HepG2 (cell line): ENCODE results near the gene TUBAL3. TPM values are rescaled to one million over a fixed set of nuclear protein-coding genes. Genes with fewer than 3 reads are reported as not detected.
A peak's percentile ranks its signal among the peaks of the same experiment; 100 is the strongest.

Experiments used
- ATAC-seq: fragments of 200-7000 bp; cut with Tn5 transposase; 3 replicates; pipeline ENCODE4 v1.9.1; 2020; ENCODE audit warnings: mild to moderate bottlenecking, moderate library complexity
- BruUV-seq: library from RNA; stranded (reverse); fragments of 400-500 nt; replicated peaks from 2 replicates; lab custom pipeline; 2021; lab: Mats Ljungman, UMichigan
- CTCF ChIA-PET: fragments of 300-600 bp; formaldehyde crosslinking; extraction: SDS; loops from one replicate; lab custom pipeline; 2021; ENCODE audit warnings: low total read pairs, inconsistent platforms, low intra/inter-chr PET ratio; lab: Yijun Ruan, JAX
- POLR2A ChIA-PET: fragments of 350-600 bp; sonication (Branson Sonifier 250); formaldehyde crosslinking; loops from one replicate; lab custom pipeline; 2020; ENCODE audit warnings: antibody characterized with exemption, inconsistent platforms; lab: Yijun Ruan, JAX
- DNase-seq: peaks from one replicate; pipeline ENCODE4 v3.0.0-alpha.2; 2015; ENCODE audit warnings: low spot score
- FAIRE-seq: peaks from 3 replicates; lab custom pipeline; 2011; peaks lifted over from hg19 to GRCh38; lab: Jason Lieb, UNC
- H2AFZ ChIP-seq: one replicate; pipeline ENCODE4 v1.6.1; 2011; ENCODE audit warnings: low read length, inconsistent platforms
- H3K27ac ChIP-seq: fragments of 300-600 bp; 3 replicates; pipeline ENCODE4 v1.8.0; 2011; ENCODE audit warnings: mixed run types, mild to moderate bottlenecking, mixed read lengths, low read length, inconsistent platforms; ENCODE audit not compliant: insufficient read depth; ENCODE audit errors: extremely low read length
- H3K27me3 ChIP-seq, 2 experiments: fragments of 200-600 bp in 1 of 2; 2 replicates in 1 of 2; 3 replicates in 1 of 2; pipeline versions ENCODE4 v1.6.0 to v1.8.0; 2011; ENCODE audit warnings: low read length in 2 of 2, mild to moderate bottlenecking in 2 of 2, moderate library complexity in 2 of 2, inconsistent platforms in 1 of 2; ENCODE audit not compliant: insufficient read depth in 2 of 2, control insufficient read depth in 1 of 2
- H3K36me3 ChIP-seq, 2 experiments: fragments of 200-600 bp in 1 of 2; replicated peaks in 1 of 2; 2 replicates in 1 of 2; 3 replicates in 1 of 2; pipeline versions ENCODE4 v1.5.1 to v1.8.0; 2011; ENCODE audit warnings: low read length in 2 of 2, inconsistent platforms in 1 of 2; ENCODE audit not compliant: insufficient read depth in 2 of 2, control insufficient read depth in 1 of 2
- H3K4me1 ChIP-seq: 2 replicates; pipeline ENCODE4 v1.5.1; 2012; ENCODE audit warnings: low read length, inconsistent platforms; ENCODE audit not compliant: insufficient read depth
- H3K4me2 ChIP-seq: 2 replicates; pipeline ENCODE4 v1.6.0; 2011; ENCODE audit warnings: low read depth, low read length, inconsistent platforms
- H3K4me3 ChIP-seq, 3 experiments: fragments of 200-600 bp in 1 of 3; sonication (generic), shearing (Covaris generic) in 1 of 3; replicated peaks in 1 of 3; 2 replicates each; pipeline ENCODE4 v1.5.1; 2011 to 2016; ENCODE audit warnings: low read length in 3 of 3, inconsistent platforms in 2 of 3, low read depth in 2 of 3, mild to moderate bottlenecking in 2 of 3, control low read depth in 1 of 3, mixed read lengths in 1 of 3; ENCODE audit not compliant: insufficient read depth in 1 of 3
- H3K79me2 ChIP-seq: one replicate; pipeline ENCODE4 v1.6.1; 2011; ENCODE audit warnings: low read length, inconsistent platforms; ENCODE audit not compliant: insufficient read depth
- H3K9ac ChIP-seq: 2 replicates; pipeline ENCODE4 v1.6.0; 2011; ENCODE audit warnings: mild to moderate bottlenecking, low read depth, low read length, inconsistent platforms; ENCODE audit not compliant: insufficient read depth
- H3K9me3 ChIP-seq: 2 replicates; pipeline ENCODE4 v1.5.1; 2012; ENCODE audit warnings: mild to moderate bottlenecking, low read length
- H4K20me1 ChIP-seq: 2 replicates; pipeline ENCODE4 v1.6.0; 2011; ENCODE audit warnings: inconsistent platforms, mild to moderate bottlenecking, low read length, moderate library complexity; ENCODE audit not compliant: insufficient read depth
- DR1 ChIP-seq: sonication (generic); formaldehyde crosslinking; IDR thresholded peaks from 2 replicates; pipeline ENCODE4 v1.8.0; 2021; ENCODE audit warnings: mild to moderate bottlenecking, missing genetic modification reagents, inconsistent platforms
- RXRA ChIP-seq: sonication (generic); formaldehyde crosslinking; IDR thresholded peaks from 2 replicates; pipeline ENCODE4 v1.5.1; 2020; ENCODE audit warnings: missing genetic modification reagents
- ZNF225 ChIP-seq: sonication (generic); formaldehyde crosslinking; IDR thresholded peaks from 2 replicates; pipeline ENCODE4 v1.4.0; 2020; ENCODE audit warnings: mild to moderate bottlenecking, missing genetic modification reagents
- ZSCAN25 ChIP-seq: sonication (generic); formaldehyde crosslinking; IDR thresholded peaks from 2 replicates; pipeline ENCODE4 v1.8.0; 2022; ENCODE audit warnings: mild to moderate bottlenecking, missing genetic modification reagents
- WGBS: methylation state at CpG from one replicate; pipeline ENCODE4 v1.1.6; 2017; ENCODE audit warnings: low lambda C conversion rate; 5-methylcytosine and 5-hydroxymethylcytosine counted together
- in situ Hi-C: cut with HindIII; loops from 2 replicates; pipeline ENCODE4 v1.10.0; 2017; ENCODE audit warnings: low pct_unique_long_range_greater_than_20kb; ENCODE audit not compliant: extremely low pct_ligation_motif_present
- intact Hi-C: fragments of 100-400 bp; cut with micrococcal nuclease; formaldehyde crosslinking; loops from one replicate; pipeline ENCODE4 v1.10.0; 2022; ENCODE audit not compliant: unreplicated experiment
- polyA plus RNA-seq, 8 experiments: library from polyadenylated mRNA; depleted of rRNA in 3 of 8; stranded (reverse) in 7 of 8; unstranded in 1 of 8; fragments of >200 nt; fragmentation: Illumina TruSeq in 4 of 8; extraction: Trizol in 4 of 8; gene quantifications; 2 replicates each; pipeline versions ENCODE4 v1.2.1 to v1.2.3, GENCODE V29; 2011 to 2016; ENCODE audit warnings: low read depth in 4 of 8, missing spikeins in 1 of 8, mixed read lengths in 1 of 8; ENCODE audit not compliant: insufficient read depth in 1 of 8
- total RNA-seq, 5 experiments: library from RNA; depleted of rRNA; stranded (reverse); fragments of >200 nt; fragmentation: Illumina TruSeq; extraction: Trizol; gene quantifications; 2 replicates each; pipeline ENCODE4 v1.2.3, GENCODE V29; 2016; ENCODE audit warnings: low read depth in 1 of 5

The TUBAL3 gene
- total and polyA plus RNA-seq, 2 of the 13 experiments (the other 11 are each of a cell fraction or from before 2014, with no cell fraction given) = 0.07 to 0.26 TPM

GRCh38 chr10:5402798-5403197, 1.8 kb downstream of the TUBAL3 start:
- Histone ChIP-seq H3K4me1 (0 out of 2 replicates have a peak, but pooled peaks cover 9% of the 10 kb centered on the region), H3K9ac (no peak overlapping the region), H3K27ac (no peak overlapping the region), H2AFZ (no peak overlapping the region), H3K79me2 (no peaks in the 10 kb centered on the region), H3K4me2 (no peak overlapping the region), H3K27me3 (peaks cover 1 to 5% of the 10 kb centered on the region in 2 experiments; a peak in 1 of 5 replicates), H3K36me3 (no peaks in the 10 kb centered on the region), H3K9me3 (peaks cover 8% of the 10 kb centered on the region), H4K20me1 (no peaks in the 10 kb centered on the region), H3K4me3 (no peak overlapping the region)
- ChIA-PET POLR2A (no interaction called here), CTCF (no interaction called here)
- no TSS peak for BruUV-seq
- TF ChIP-seq RXRA (CRISPR knock-in tag) (no peak), ZSCAN25 (CRISPR knock-in tag) (peak; percentile 81; the same call in 1 of the 2 replicates), DR1 (CRISPR knock-in tag) (no peak)
- ATAC-seq (no peak), FAIRE-seq (no peak), DNase-seq (no peak)
- in situ Hi-C loops (no loop called here), intact Hi-C loops (no loop called here)
- 20% methylated on average over 2 of the region's 3 CpGs for WGBS

GRCh38 chr10:5400468-5401240, 4.0 kb downstream of the TUBAL3 start:
- CTCF ChIA-PET = no interaction called here
- Histone ChIP-seq H3K36me3 (no peaks in the 10 kb centered on the region), H3K4me1 (0 out of 2 replicates have a peak, but pooled peaks cover 9% of the 10 kb centered on the region), H3K27me3 (peaks cover 2 to 5% of the 10 kb centered on the region in 2 experiments; a peak in 3 of 5 replicates), H3K4me2 (no peak overlapping the region), H3K9me3 (no peaks in the 10 kb centered on the region), H3K4me3 (no peak overlapping the region), H4K20me1 (no peaks in the 10 kb centered on the region), H2AFZ (no peak overlapping the region), H3K9ac (no peak overlapping the region), H3K27ac (no peak overlapping the region), H3K79me2 (no peaks in the 10 kb centered on the region)
- intact Hi-C loops = loop anchor here (2.0 kb wide), 1 partner anchor 78 kb away; no protein-coding TSS in a partner anchor
- no peak for ATAC-seq
- no peak for TF ChIP-seq ZNF225 (CRISPR knock-in tag)
- POLR2A ChIA-PET = no interaction called here
- 59% methylated on average over 9 of the region's 9 CpGs for WGBS
- no TSS peak for BruUV-seq
- DNase-seq = no peak
- FAIRE-seq = no peak
- in situ Hi-C loops = no loop called here
